ENCODE measurements around the gene ZNF454. TPM values are rescaled to one million over a fixed set of nuclear protein-coding genes. Genes with fewer than 3 reads are reported as not detected.

ZNF454 gene
- total RNA-seq, 1 experiment from 2014 or later: not detected

GRCh38 chr5:178993955-178994579 is 53.1 kb downstream of the ZNF454 start:
- no peaks in the 10 kb centered on the region for H3K79me2 ChIP-seq (ENCODE audit: low read depth)
- no peak overlapping the region for H3K4me3 ChIP-seq
- no peaks in the 10 kb centered on the region for H4K20me1 ChIP-seq (ENCODE audit: insufficient read depth)
- H2AFZ ChIP-seq: no peak overlapping the region
- no peaks in the 10 kb centered on the region for H3K9me2 ChIP-seq (ENCODE audit: insufficient read depth)
- ChIA-PET POLR2A (ENCODE audit: unreplicated experiment) (no interaction called here), CTCF (no interaction called here)
- DNase-seq: no peak
- no peak overlapping the region for H3K27ac ChIP-seq
- no peaks in the 10 kb centered on the region for H3K36me3 ChIP-seq (ENCODE audit: low read depth)
- no peaks in the 10 kb centered on the region for H3F3A ChIP-seq (ENCODE audit: insufficient read depth, low read depth)
- H3K9me3 ChIP-seq (ENCODE audit: insufficient read depth, low read depth): no peaks in the 10 kb centered on the region
- no peak for TF ChIP-seq EZH2 (IDR thresholded peaks at IDR 0.05; ENCODE audit: low read depth)
- TF ChIP-seq CTCF (conservative IDR thresholded peaks at IDR 0.05): no peak
- H3K27me3 ChIP-seq (ENCODE audit: insufficient read depth, low read depth): peaks cover 63% of the 10 kb centered on the region
- BruUV-seq (replicated peaks): no TSS peak
- intact Hi-C loops (cut with micrococcal nuclease; ENCODE audit: unreplicated experiment): no loop called here
- no peak overlapping the region for H3K4me2 ChIP-seq
- no peaks in the 10 kb centered on the region for H3K4me1 ChIP-seq (replicated peaks; ENCODE audit: insufficient read depth)

GRCh38 chr5:178994580-178995340 is 53.8 kb downstream of the ZNF454 start, which contains the start of gene GRM6:
Gene GRM6 (minus strand): TSS chr5:178995320. CDS start chr5:178994944, 376 bp downstream.
- no peaks in the 10 kb centered on the region for H3K79me2 ChIP-seq (ENCODE audit: low read depth)
- intact Hi-C loops (cut with micrococcal nuclease; ENCODE audit: unreplicated experiment): no loop called here
- H3K4me2 ChIP-seq: no peak within 1 kb of the TSS
- no peaks in the 10 kb centered on the region for H3K4me1 ChIP-seq (replicated peaks; ENCODE audit: insufficient read depth)
- H3K27ac ChIP-seq: no peak within 1 kb of the TSS
- H3K4me3 ChIP-seq: no peak within 1 kb of the TSS
- no peaks in the 10 kb centered on the region for H3K9me3 ChIP-seq (ENCODE audit: insufficient read depth, low read depth)
- no peak for DNase-seq
- no peaks in the 10 kb centered on the region for H3F3A ChIP-seq (ENCODE audit: insufficient read depth, low read depth)
- no peak for TF ChIP-seq CTCF (conservative IDR thresholded peaks at IDR 0.05)
- TF ChIP-seq EZH2 (IDR thresholded peaks at IDR 0.05; ENCODE audit: low read depth): no peak
- no TSS peak for BruUV-seq (replicated peaks)
- no peaks in the 10 kb centered on the region for H3K36me3 ChIP-seq (ENCODE audit: low read depth)
- peaks cover 64% of the 10 kb centered on the region for H3K27me3 ChIP-seq (ENCODE audit: insufficient read depth, low read depth)
- ChIA-PET CTCF (no interaction called here), POLR2A (ENCODE audit: unreplicated experiment) (no interaction called here)
- H3K9me2 ChIP-seq (ENCODE audit: insufficient read depth): no peaks in the 10 kb centered on the region
- H4K20me1 ChIP-seq (ENCODE audit: insufficient read depth): no peaks in the 10 kb centered on the region
- H2AFZ ChIP-seq: no peak within 1 kb of the TSS

GRCh38 chr5:178995341-178995690 is 54.3 kb downstream of the ZNF454 start:
- H4K20me1 ChIP-seq (ENCODE audit: insufficient read depth): no peaks in the 10 kb centered on the region
- no peaks in the 10 kb centered on the region for H3K4me1 ChIP-seq (replicated peaks; ENCODE audit: insufficient read depth)
- no peaks in the 10 kb centered on the region for H3K9me3 ChIP-seq (ENCODE audit: insufficient read depth, low read depth)
- H3K4me3 ChIP-seq: no peak overlapping the region
- no TSS peak for BruUV-seq (replicated peaks)
- H3K27ac ChIP-seq: no peak overlapping the region
- ChIA-PET POLR2A (ENCODE audit: unreplicated experiment) (no interaction called here), CTCF (no interaction called here)
- H2AFZ ChIP-seq: no peak overlapping the region
- H3K4me2 ChIP-seq: no peak overlapping the region
- no peaks in the 10 kb centered on the region for H3K79me2 ChIP-seq (ENCODE audit: low read depth)
- H3K27me3 ChIP-seq (ENCODE audit: insufficient read depth, low read depth): peaks cover 64% of the 10 kb centered on the region
- H3K9me2 ChIP-seq (ENCODE audit: insufficient read depth): no peaks in the 10 kb centered on the region
- intact Hi-C loops (cut with micrococcal nuclease; ENCODE audit: unreplicated experiment): no loop called here
- H3K36me3 ChIP-seq (ENCODE audit: low read depth): no peaks in the 10 kb centered on the region
- DNase-seq: no peak
- no peaks in the 10 kb centered on the region for H3F3A ChIP-seq (ENCODE audit: insufficient read depth, low read depth)
- TF ChIP-seq CTCF (conservative IDR thresholded peaks at IDR 0.05) (no peak), EZH2 (IDR thresholded peaks at IDR 0.05; ENCODE audit: low read depth) (no peak)
